B cell (primary cell): ENCODE results near the gene ACAP1. TPM values are rescaled to one million over a fixed set of nuclear protein-coding genes. Genes with fewer than 3 reads are reported as not detected.
A peak's percentile ranks its signal among the peaks of the same experiment; 100 is the strongest.

Source experiments
- ATAC-seq: fragments of 200-7000 bp; cut with Tn5 transposase; one replicate; pipeline ENCODE4 v1.10.0; 2021; ENCODE audit warnings: low read depth, mild to moderate bottlenecking, moderate number of reproducible peaks, moderate library complexity
- CTCF ChIA-PET: fragments of 350-600 bp; sonication (Branson Sonifier 250); formaldehyde crosslinking; loops from one replicate; lab custom pipeline; 2021; ENCODE audit warnings: antibody characterized with exemption, inconsistent platforms; lab: Charles Lee
- POLR2A ChIA-PET: fragments of 350-600 bp; sonication (Branson Sonifier 250); formaldehyde crosslinking; loops from one replicate; lab custom pipeline; 2021; ENCODE audit warnings: antibody characterized with exemption; lab: Charles Lee
- DNase-seq: peaks from one replicate; pipeline ENCODE4 v3.0.0; 2013
- H2AFZ ChIP-seq: 2 replicates; pipeline ENCODE4 v1.6.1; 2012; ENCODE audit warnings: mild to moderate bottlenecking, low read depth, low read length; ENCODE audit not compliant: insufficient read depth, poor library complexity, severe bottlenecking
- H3K27ac ChIP-seq, 2 donors: 1 replicate in 1 of 2; 2 replicates in 1 of 2; pipeline ENCODE4 v1.5.1; 2012 to 2013; ENCODE audit warnings: low read length in 2 of 2, mild to moderate bottlenecking in 2 of 2, moderate library complexity in 1 of 2
- H3K27me3 ChIP-seq, 4 experiments: fragments of 200-600 bp in 1 of 4; sonication (generic) in 1 of 4; replicated peaks in 1 of 4; 1 replicate in 2 of 4; 2 replicates in 2 of 4; pipeline versions ENCODE4 v1.6.1 to v1.7.0; 2013 to 2016; ENCODE audit warnings: low read length in 3 of 4, mild to moderate bottlenecking in 2 of 4, mixed read lengths in 1 of 4, moderate library complexity in 1 of 4; ENCODE audit not compliant: insufficient read depth in 4 of 4, control insufficient read depth in 3 of 4; ENCODE audit errors: control extremely low read depth in 1 of 4
- H3K36me3 ChIP-seq, 2 experiments: replicated peaks in 1 of 2; 1 replicate in 1 of 2; 2 replicates in 1 of 2; pipeline versions ENCODE4 v1.6.1 to v1.7.1; 2013; ENCODE audit warnings: low read length in 1 of 2; ENCODE audit not compliant: insufficient read depth in 2 of 2, control insufficient read depth in 1 of 2; ENCODE audit errors: control extremely low read depth in 1 of 2, extremely low read depth in 1 of 2
- H3K4me1 ChIP-seq, 2 donors: fragments of 200-600 bp in 1 of 2; sonication (generic) in 1 of 2; 1 replicate in 1 of 2; 2 replicates in 1 of 2; pipeline versions ENCODE4 v1.5.1 to v1.6.1; 2013 to 2017; ENCODE audit warnings: low read length in 2 of 2; ENCODE audit not compliant: control insufficient read depth in 2 of 2, insufficient read depth in 2 of 2
- H3K4me2 ChIP-seq: replicated peaks from 2 replicates; pipeline ENCODE3; 2012; ENCODE audit warnings: mild to moderate bottlenecking, low read depth, low read length; ENCODE audit not compliant: poor library complexity, severe bottlenecking
- H3K4me3 ChIP-seq, 5 experiments: fragments of 200-600 bp in 1 of 5; sonication (generic) in 1 of 5; 1 replicate in 3 of 5; 2 replicates in 2 of 5; pipeline versions ENCODE4 v1.5.1 to v1.7.0; 2011 to 2016; ENCODE audit warnings: low read length in 4 of 5, mild to moderate bottlenecking in 4 of 5, low read depth in 2 of 5, control low read depth in 1 of 5, moderate library complexity in 1 of 5; ENCODE audit not compliant: insufficient read depth in 1 of 5; ENCODE audit errors: control extremely low read depth in 1 of 5, extremely low read depth in 1 of 5
- H3K79me2 ChIP-seq: fragments of 200-600 bp; sonication (generic); one replicate; pipeline ENCODE4 v1.6.0; 2016; ENCODE audit warnings: low read length; ENCODE audit not compliant: control insufficient read depth, insufficient read depth
- H3K9ac ChIP-seq: fragments of 200-600 bp; sonication (generic); 2 replicates; pipeline ENCODE4 v1.6.1; 2017; ENCODE audit warnings: mild to moderate bottlenecking, low read length, moderate library complexity
- H3K9me3 ChIP-seq, 3 donors: one replicate each; pipeline versions ENCODE4 v1.6.1 to v1.7.1; 2013; ENCODE audit warnings: low read length in 2 of 3; ENCODE audit not compliant: control insufficient read depth in 2 of 3, insufficient read depth in 1 of 3; ENCODE audit errors: control extremely low read depth in 1 of 3
- H4K20me1 ChIP-seq: 2 replicates; pipeline ENCODE4 v1.6.0; 2012; ENCODE audit warnings: mild to moderate bottlenecking, low read length; ENCODE audit not compliant: insufficient read depth, control insufficient read depth, poor library complexity, severe bottlenecking
- H3K27ac Mint-ChIP-seq: one replicate; pipeline ENCODE4 v1.8.0; 2021; ENCODE audit warnings: mixed read lengths
- H3K27me3 Mint-ChIP-seq: one replicate; pipeline ENCODE4 v1.8.0; 2021; ENCODE audit warnings: mixed read lengths
- H3K4me1 Mint-ChIP-seq: one replicate; pipeline ENCODE4 v1.8.0; 2021; ENCODE audit warnings: mixed read lengths
- H3K4me3 Mint-ChIP-seq: one replicate; pipeline ENCODE4 v1.8.0; 2021; ENCODE audit warnings: mixed read lengths
- H3K9me3 Mint-ChIP-seq: one replicate; pipeline ENCODE4 v1.8.0; 2022; ENCODE audit warnings: mixed read lengths; ENCODE audit not compliant: insufficient read depth
- EZH2 ChIP-seq: IDR thresholded peaks from 2 replicates; pipeline ENCODE4 v1.6.1; 2012; ENCODE audit warnings: borderline replicate concordance, low read depth, mild to moderate bottlenecking, moderate library complexity, low read length; ENCODE audit not compliant: insufficient read depth, poor library complexity, severe bottlenecking
- WGBS: methylation state at CpG from one replicate; pipeline ENCODE4 v1.1.5; 2013; ENCODE audit warnings: missing lambda C conversion rate; ENCODE audit not compliant: insufficient coverage; 5-methylcytosine and 5-hydroxymethylcytosine counted together
- intact Hi-C: fragments of 100-400 bp; cut with micrococcal nuclease; formaldehyde crosslinking; loops from one replicate; pipeline ENCODE4 v1.10.0; 2022
- polyA plus RNA-seq: library from polyadenylated mRNA; depleted of rRNA; stranded (reverse); fragments of >200 nt; gene quantifications from 2 replicates; pipeline ENCODE4 v1.2.3, GENCODE V29; 2012
- total RNA-seq, 2 donors: library from RNA; stranded (reverse); fragments of 120-200 nt in 1 of 2; gene quantifications; 1 replicate in 1 of 2; 2 replicates in 1 of 2; pipeline versions ENCODE4 v1.2.3 to v1.2.4, GENCODE V29; 2013 to 2022
- TF ChIP-seq, protein P1 (sequence below): fragments of 200-600 bp; IDR thresholded peaks from one replicate; pipeline ENCODE4 v1.8.0; 2022; ENCODE audit warnings: antibody characterized with exemption, mild to moderate bottlenecking

The ACAP1 gene
- total and polyA plus RNA-seq, 2 donors (not counting 1 experiment from before 2014, with no cell fraction given) = 392 to 412 TPM

DNA sequence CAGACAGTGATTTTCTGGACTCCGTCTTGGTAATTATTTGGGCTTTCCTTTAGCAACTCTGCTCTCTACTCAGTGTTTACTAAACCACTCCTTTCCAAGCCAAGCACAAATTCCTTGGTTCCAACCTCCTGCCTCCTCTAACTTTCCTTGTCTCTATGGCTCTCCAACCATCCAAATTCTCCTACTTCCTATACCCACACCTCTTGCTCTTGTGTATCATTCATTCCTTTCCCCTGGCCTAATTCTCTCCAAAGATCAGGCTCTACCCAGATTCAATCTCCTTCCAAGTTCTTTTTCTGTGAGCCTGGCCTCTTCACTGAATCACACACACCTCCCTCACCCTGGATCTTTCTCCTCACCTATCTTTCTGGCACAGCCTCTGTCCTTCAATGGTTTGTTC, 8.3 kb upstream of the ACAP1 start:
- peaks cover 23 to 42% of the 10 kb centered on the region in 2 donors for H3K4me1 ChIP-seq
- peaks cover 0 to 29% of the 10 kb centered on the region in 2 experiments for H3K36me3 ChIP-seq
- peaks cover 25% of the 10 kb centered on the region for H3K79me2 ChIP-seq
- ATAC-seq = no peak
- DNase-seq = no peak
- Mint-ChIP-seq H3K27ac (peak overlapping the region; percentile 94), H3K4me1 (peaks cover 38% of the 10 kb centered on the region), H3K4me3 (peak overlapping the region; percentile 96), H3K9me3 (no peaks in the 10 kb centered on the region), H3K27me3 (no peaks in the 10 kb centered on the region)
- ChIA-PET POLR2A (interaction anchor here (1.2 kb wide), 1 partner anchor 12 kb away, joined by 3 read pairs; the partner anchor contains the start of gene GPS2), CTCF (interaction anchor here (1.7 to 5.1 kb wide), 3 partner anchors 9 to 32 kb away, joined by 5 to 47 read pairs (median 15); partner anchors contain the start of gene ACAP1)
- WGBS = 100% methylated on average over 1 of the region's 1 CpG
- peaks cover 5% of the 10 kb centered on the region for H4K20me1 ChIP-seq
- H3K27ac ChIP-seq = no peak overlapping the region
- no peaks in the 10 kb centered on the region for H3K9me3 ChIP-seq
- peak overlapping the region; percentile 88 for H3K4me2 ChIP-seq
- H3K9ac ChIP-seq = peak overlapping the region; percentile 86
- no peak overlapping the region for H3K4me3 ChIP-seq
- TF ChIP-seq, protein P1, sequence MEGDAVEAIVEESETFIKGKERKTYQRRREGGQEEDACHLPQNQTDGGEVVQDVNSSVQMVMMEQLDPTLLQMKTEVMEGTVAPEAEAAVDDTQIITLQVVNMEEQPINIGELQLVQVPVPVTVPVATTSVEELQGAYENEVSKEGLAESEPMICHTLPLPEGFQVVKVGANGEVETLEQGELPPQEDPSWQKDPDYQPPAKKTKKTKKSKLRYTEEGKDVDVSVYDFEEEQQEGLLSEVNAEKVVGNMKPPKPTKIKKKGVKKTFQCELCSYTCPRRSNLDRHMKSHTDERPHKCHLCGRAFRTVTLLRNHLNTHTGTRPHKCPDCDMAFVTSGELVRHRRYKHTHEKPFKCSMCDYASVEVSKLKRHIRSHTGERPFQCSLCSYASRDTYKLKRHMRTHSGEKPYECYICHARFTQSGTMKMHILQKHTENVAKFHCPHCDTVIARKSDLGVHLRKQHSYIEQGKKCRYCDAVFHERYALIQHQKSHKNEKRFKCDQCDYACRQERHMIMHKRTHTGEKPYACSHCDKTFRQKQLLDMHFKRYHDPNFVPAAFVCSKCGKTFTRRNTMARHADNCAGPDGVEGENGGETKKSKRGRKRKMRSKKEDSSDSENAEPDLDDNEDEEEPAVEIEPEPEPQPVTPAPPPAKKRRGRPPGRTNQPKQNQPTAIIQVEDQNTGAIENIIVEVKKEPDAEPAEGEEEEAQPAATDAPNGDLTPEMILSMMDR = no peak
- TF ChIP-seq EZH2 = no peak
- H3K27me3 ChIP-seq = no peaks in the 10 kb centered on the region
- intact Hi-C loops = no loop called here
- H2AFZ ChIP-seq = no peak overlapping the region

GRCh38 chr17:7328840-7329373, 7.4 kb upstream of the ACAP1 start, which contains the start of gene NEURL4:
Gene NEURL4 (minus strand): TSS chr17:7329335. CDS start chr17:7329312, 23 bp downstream.
- peak; percentile 73 for DNase-seq
- H3K4me2 ChIP-seq = peak within 1 kb of the TSS; percentile 88
- H3K27me3 Mint-ChIP-seq = no peaks in the 10 kb centered on the region
- no peaks in the 10 kb centered on the region for H3K27me3 ChIP-seq
- H3K79me2 ChIP-seq = peaks cover 23% of the 10 kb centered on the region
- peaks cover 41% of the 10 kb centered on the region for H3K4me1 Mint-ChIP-seq
- H3K27ac ChIP-seq = peak within 1 kb of the TSS; percentile 86 to 93
- under 1% methylated on average over 45 of the region's 50 CpGs for WGBS
- no peak for ATAC-seq
- H3K36me3 ChIP-seq = peaks cover 0 to 20% of the 10 kb centered on the region in 2 experiments
- H3K9me3 ChIP-seq = no peaks in the 10 kb centered on the region
- peaks cover 23 to 49% of the 10 kb centered on the region in 2 donors for H3K4me1 ChIP-seq
- TF ChIP-seq, protein P1 = no peak
- no peak for TF ChIP-seq EZH2
- peak within 1 kb of the TSS; percentile 98 for H3K27ac Mint-ChIP-seq
- peak within 1 kb of the TSS; percentile 94 for H2AFZ ChIP-seq
- H4K20me1 ChIP-seq = peaks cover 4% of the 10 kb centered on the region
- no peaks in the 10 kb centered on the region for H3K9me3 Mint-ChIP-seq
- ChIA-PET POLR2A (interaction anchor here (0.7 to 2.4 kb wide), 15 partner anchors 9 to 919 kb away, joined by 3 to 18 read pairs (median 5); partner anchors contain the start of genes CD68, CTC1, CTDNEP1 and ELP5), CTCF (interaction anchor here (0.9 to 3.0 kb wide), 13 partner anchors 8 to 159 kb away, joined by 3 to 20 read pairs (median 7); partner anchors contain the start of genes ACADVL, ACAP1, DLG4 and GPS2)
- peak within 1 kb of the TSS; percentile 86 for H3K9ac ChIP-seq
- intact Hi-C loops = loop anchor here (1.0 kb wide), 9 partner anchors 14 to 243 kb away; partner anchors contain the start of genes DVL2, EIF5A, ELP5 and GABARAP
- H3K4me3 ChIP-seq = peak within 1 kb of the TSS; percentile 65 to 92 (median 81)
- H3K4me3 Mint-ChIP-seq = peak within 1 kb of the TSS; percentile 96
